ENCODE data around the gene KCNC1.
A peak's percentile ranks its signal among the peaks of the same experiment; 100 is the strongest.

The KCNC1 gene

DNA sequence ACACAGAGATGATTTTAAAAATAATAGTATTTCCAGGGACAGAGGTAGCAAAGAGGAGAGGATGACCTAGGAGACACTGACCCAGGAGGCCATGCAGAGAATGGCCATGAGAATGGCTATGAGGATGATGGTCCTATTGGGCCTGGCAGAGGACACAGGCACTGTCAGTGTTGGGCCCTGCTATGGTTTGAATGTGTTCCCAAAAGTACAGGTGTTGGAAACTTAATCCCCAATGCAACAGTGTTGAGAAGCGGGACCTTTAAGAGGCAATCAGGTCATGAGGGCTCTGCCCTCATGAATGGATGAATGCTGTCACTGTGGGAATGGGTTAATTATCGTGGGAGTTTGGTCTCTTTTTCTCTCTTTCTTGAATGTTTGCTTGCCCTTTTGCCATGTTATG lies 61.6 kb downstream of the KCNC1 start:
- no peak for DNase-seq

DNA sequence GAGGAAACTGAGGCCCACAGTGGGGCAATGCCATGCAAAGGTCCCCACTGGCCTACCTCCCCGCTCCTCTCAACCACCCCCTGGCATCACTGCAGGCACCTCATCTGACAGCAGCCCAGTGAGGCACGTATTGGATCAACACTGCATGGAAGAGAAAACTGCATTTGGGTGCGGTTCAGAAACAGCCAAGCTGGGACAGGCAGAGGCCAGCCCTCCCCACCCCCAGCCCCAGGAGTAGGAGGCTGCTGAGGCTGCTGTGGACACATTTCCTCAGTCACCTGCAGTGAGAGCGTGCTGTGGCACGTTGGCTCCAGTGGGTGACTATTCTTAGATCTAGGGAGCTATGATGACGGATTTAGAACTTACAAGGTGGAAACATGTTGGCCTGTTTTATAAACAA lies 63.7 kb downstream of the KCNC1 start:
- no peak for DNase-seq

DNA sequence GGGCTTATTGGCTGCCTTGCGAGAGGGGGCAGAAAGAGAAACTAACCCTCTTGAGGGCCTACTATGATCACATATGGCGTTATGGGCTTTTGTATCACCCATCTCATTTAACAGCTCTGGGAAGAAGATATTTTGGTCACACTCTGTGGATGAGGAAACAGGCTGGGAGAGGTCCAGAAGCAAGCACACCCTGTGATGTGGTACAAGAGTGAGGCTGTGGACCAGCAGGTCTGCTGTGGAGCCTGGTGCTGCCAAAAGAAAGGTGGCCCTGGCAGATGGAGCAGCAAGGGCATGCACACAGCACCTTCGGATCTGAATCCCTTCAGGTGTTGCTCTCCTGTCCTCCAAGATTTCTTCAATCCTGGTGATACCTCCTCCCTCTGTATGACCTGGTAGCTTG lies 64.1 kb downstream of the KCNC1 start:
- no peak for DNase-seq

DNA sequence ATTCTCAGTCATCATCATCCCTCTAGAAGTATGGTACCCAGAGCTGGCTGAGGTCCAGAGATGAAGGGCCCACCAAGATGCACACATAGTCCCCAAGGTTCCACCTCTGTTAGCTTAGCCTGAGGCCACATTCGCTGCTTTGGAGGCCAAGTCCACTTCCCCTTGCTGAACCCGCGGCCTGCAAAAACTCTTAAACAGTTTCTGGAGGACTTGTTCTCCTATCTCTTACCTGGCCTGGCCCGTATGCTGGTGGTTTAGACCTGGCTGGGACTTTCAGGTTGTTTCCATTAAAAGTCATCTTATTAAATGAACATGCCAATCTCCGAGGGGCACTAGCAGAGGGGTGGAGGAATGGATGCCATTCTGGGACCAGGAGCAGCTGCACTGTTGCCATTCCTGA lies 64.6 kb downstream of the KCNC1 start:
- DNase-seq: no peak

DNA sequence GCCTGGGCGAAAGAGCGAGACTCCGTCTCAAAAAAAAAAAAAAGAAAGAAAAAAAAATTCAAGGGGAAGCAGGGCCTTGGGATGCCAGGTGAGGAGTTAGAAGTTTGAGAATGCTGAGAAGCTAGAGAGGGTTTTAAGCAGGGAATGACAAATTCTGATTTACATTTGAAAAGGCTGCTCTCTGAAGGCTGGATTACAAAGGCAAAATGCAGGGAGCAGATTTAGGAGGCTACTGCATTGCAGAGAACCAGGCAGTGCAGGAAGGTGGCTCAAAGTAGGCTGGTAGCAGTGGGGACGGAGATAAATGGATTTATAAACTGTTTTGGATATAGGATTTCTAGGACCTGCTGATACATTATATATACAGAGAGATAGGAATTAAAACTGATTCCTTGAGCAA lies 66.6 kb downstream of the KCNC1 start:
- DNase-seq: no peak

DNA sequence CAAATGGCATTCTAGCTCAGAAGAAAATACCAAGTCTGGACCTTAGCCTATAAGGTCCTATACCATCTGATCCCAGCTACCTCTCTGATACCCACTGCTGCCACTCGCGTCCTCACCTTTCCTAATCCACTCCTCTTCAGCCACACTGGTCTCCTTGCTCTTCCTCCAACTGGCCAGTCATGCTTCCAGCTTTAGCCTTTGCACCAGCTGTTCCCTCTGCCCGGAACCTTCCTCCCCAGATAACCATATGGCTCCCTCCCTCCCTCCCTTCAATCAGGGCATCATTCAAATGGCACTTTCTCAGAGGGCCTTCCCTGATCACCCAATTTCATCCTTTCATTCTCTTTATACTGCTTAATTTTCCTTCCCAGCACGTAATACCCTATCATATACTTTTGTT lies 67.9 kb downstream of the KCNC1 start:
- no peak for DNase-seq

DNA sequence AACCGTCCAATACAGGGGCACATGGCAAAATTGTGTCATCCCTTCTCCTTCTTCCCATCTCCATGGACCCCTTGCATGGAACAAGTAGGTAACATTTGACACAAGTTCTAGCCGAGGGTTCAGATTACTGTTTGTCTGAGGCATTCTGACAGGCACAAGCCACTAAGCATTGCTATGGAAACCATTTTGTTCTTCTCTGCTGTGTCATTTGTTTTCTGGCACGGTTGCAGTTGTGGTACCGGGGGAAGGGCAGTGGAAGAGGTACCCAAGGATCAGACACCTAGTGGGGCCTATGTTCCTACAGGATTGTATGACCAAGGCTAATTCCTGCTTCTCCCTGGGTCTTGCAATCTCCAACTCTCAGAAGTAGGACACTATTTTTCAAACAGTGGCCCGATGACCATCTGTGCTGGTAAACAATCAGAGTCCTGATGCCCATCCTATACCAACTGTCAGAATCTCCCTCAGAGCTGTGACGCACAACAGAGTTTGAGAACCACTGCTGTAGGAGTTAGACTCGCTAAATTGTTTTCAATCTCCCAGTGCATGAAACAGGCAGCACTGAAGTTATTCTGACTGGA lies 69.3 kb downstream of the KCNC1 start:
- DNase-seq: no peak

DNA sequence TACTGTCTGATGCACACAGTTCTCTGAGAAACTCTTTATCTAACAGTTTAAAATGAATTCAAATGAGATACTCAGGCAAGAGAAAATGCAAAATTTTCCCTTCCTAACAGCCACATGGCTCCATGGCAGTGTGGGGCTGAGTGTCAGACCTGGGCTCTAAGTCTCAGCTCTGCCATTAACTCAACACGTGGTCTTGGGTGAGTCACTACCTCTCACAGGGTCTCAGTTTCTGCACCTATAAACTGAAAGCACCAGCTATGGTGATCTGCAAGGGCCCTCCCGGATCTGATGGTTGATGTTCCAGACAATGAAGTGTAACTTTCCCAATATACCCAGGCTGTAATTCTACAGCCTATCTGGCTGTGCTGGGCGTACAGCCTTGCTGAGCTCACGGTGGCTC lies 70.5 kb downstream of the KCNC1 start:
- DNase-seq: no peak

DNA sequence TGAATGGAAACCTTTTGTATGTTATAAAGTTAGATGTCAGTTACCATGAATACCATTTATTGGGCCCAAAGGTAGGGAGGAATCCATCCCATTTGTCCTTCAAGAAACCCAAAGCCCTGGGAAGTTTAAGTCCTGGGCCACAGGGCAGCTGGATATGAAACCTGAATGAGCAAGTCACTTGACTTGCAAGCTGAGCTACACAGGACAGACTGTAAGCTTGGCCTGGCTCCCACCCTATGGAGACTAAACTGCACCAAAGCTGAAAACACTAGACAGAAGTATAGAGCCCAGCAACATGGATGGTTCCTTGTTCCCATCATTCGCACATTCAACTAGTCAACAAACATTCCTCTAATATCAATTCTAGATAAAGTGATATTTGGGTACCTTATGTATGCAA lies 71.3 kb downstream of the KCNC1 start:
- no peak for DNase-seq

DNA sequence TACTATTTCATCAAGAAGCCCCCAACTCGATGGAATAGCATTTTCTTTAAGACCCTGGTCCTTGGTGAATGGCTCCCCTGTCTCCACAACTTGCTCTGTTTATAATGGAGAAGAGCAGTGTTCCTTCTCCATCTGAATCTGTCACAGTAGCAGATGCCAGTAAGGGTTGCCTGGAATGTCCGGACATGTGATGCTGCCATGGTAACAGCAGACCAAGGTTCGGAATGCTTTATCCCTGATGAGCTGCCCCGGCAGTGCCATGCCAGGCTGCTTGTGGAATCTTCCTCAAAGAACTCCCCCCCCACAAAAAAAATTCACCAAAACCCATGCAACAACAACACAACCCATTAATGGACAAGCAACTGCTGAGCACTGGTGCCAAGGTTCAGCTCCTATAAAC lies 72.5 kb downstream of the KCNC1 start:
- no peak for DNase-seq

DNA sequence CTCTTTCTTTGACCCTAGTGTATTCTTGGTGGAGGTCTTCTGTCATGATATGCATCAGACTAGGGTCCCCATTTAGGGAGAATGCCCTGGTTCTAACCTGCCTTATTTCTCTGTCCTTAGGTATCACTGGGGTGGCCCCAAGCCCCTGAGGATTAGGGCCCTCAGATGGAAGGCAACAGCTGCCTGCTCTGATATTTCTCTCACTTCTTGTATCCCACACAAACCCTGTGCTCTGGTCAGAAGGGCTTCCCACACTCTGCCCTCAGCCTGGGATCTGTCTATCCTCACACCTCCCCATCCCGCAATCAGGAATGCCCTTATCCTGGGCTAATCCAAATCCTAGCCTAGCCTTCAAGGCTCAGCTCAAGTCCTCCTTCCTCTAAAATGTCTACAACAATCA lies 75.5 kb downstream of the KCNC1 start:
- no peak for DNase-seq

DNA sequence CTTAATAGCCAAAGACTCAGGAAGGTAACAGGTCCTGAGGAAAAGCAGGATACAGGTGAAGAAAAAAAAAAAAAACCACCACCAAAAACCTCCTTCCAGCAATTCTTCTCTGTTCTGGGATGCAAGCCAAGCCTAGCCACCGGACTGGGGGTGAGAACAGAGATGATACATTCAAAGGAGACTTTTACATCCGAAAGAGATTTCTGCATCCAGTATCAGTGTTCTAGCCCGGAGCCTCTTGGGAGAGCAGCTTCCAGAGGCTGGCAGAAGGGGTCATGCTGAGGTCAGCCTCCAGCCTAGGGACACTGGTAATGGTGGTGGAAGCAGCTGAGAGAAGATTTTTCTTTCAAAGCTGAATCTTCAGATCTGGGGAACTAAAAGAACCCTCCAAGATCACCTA lies 76.2 kb downstream of the KCNC1 start:
- DNase-seq: no peak

DNA sequence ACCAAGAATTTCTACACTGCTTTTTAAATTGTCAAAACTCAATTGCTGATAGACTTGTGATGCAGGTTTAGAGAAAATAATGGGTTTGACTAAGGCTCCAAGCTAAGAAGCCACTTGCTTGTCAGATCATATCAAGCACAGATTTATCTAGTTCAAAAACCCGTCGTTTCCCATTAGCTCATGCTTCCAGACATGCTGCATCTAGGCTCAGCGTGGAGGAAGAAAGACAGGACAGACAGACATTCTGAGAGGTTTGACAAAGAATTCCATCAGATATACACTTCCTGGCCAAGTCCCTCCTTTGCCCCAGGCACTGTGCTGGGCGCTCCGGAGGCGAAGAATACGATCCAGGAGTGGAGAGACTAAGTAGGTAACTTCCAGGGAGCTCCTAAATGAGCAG lies 76.8 kb downstream of the KCNC1 start:
- DNase-seq: no peak

DNA sequence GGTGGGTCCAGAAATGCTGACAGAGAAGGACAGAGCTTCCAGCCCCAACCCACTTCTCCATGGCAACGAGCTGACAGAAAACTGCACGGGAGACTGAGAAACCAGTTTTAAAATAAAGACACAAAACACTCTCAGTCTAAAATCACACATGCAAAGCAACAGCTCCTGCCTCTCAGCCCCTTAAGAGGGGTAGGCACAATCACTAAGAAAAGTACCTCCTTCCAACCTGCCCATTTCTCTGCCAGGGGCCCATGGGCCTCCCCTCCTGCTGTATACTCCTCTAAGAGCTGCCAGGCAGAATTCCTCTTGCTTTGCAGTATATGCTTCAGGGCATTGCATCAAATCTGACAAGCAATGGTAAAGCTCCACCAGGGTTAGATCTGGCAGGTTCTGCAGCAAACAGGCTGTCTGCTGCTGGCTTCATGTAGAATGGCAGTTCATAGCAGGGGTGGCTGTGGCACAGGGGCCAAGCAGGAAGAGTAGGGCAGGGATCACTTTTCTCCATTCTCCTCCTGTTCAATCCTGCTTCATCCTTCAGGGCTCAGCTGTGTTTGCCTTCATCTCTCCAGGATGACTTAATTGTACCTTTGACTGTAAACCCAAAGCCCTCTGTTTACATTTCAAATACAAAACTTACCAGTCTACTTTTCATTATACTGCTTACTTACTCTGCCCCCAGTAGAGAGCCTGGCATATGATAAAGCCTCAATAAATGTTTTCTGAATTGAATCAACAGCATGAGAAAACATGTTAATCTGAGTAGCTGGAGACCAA lies 77.7 kb downstream of the KCNC1 start:
- DNase-seq: no peak

DNA sequence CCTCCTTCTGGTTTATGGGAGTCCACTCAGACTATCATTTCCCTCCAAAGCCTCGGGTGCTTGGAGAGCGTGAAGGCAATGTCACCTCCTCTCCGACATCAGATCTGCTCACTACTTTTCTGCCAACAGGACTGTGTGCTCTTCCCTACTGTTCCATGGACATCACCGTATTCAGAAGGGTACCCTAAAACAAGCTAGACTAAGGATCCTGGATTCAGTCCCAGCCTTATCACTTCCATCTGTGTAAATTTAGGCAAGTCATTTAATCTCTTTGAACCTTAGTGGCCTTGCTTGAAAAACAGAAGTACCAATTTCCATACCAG lies 78.2 kb downstream of the KCNC1 start:
- no peak for DNase-seq

DNA sequence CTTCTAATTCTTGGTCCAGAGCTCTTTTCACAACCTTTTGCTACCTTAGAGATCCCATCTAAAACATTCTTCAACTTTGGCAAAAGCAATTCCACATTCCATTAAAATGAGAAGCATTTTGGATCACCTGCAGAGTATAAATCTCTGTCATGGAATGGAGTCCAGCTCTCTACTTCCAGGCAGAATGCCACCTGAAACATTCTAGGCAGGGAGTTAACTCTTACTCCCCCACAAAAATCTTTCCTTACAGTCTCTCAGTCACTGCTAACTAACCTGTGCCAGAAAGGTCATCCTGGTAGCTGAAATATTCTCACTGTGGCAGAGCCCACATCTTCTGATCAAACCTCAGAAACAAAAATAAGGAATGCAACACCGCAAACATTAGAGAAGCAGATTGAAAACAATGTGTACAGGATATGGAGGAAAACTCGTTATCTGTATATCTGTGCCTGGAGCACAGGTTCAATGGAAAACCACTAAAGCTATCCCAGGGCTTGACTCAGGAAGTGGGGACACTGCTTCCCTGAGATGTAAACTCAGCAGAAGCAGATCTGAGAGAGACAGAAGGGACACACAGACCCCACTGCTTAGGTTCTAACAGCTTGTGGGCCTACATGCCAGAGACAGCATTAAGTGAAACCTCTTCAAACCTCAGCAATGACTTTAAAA lies 78.9 kb downstream of the KCNC1 start:
- no peak for DNase-seq

DNA sequence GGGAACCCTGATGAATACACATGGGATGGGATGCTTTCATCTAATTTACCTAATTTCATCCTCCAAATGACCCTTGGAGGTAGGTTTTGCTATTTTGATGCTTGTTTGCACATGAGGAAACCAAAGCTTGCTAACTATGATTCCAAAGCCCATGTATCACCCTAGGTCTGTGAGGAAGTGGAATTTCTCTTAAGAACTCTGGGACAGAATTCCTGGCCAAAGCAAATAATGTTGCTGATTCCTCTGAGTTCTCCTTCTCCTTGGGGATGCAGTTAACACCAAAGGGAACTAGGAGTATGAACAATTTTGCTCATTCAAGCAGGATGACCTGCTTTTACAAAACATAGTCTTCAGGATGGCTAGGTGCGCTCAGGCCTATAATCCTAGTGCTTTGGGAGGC lies 80.0 kb downstream of the KCNC1 start:
- no peak for DNase-seq

DNA sequence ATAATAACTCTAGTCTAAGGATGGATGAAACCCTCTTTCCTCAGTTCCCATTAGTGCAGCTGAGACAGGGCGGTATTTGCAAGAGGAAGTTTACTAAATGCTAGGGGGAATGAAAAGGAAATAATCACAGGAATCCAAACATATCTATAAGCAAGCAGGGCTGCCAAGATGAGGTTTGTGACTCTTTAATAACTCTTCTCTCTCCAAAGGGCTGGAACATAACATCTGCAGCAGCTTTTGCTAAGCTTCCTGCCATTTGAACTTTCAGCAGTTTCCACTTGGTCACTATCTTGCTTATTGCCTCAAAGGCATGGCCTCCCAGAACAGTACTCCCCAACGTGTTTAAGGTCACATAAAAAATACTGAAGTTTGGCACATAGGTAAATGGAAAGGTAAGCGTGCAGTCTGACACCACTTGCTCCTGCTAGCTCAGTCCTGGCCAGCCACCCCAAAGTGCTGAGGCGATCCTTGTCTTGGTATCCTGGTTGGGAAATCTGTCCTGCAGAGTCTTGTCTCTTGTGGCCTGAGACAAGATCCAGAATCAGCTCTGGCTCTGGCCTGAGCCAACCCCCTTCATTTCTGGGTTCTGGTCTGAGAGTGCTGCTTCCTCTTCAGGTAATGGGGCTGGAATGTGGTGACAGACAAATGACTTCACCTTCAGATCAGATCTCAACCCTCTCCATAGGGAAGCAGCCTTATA lies 81.8 kb downstream of the KCNC1 start:
- peak; percentile 47 for DNase-seq

DNA sequence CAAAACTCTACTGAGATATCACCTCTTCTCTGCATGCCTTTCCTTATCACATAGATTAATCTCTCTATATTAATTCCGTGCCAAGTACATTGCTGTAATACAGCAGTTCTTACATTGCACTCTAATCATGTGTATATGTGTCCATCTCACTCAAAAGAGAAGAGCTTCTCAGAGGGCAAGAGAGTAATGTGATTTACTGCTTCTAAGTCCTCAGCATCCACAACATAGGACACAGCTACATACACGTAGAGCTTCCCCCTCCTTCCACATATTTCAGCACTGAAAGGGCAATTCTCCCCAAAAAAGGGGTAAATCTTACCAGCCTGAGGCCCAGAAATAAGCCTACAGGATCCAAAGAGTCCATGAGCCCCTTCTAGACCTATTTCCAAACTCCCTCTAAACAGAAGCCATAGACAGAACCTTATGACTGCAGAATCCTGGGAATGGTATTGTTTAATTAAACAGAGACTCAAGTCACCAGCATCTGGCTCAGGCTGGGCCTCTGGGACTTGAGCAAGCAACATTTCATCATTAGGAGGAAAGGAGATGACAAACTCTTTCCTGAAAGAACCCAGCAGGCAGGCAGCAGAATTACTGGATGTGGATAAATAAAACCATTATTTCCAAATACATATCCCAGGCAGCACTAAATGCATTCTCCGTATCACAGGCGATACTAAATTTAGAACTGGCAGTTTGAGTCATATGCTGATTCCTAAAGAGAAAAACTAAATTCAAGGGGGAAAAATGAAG lies 87.2 kb downstream of the KCNC1 start:
- DNase-seq: peak; percentile 44

DNA sequence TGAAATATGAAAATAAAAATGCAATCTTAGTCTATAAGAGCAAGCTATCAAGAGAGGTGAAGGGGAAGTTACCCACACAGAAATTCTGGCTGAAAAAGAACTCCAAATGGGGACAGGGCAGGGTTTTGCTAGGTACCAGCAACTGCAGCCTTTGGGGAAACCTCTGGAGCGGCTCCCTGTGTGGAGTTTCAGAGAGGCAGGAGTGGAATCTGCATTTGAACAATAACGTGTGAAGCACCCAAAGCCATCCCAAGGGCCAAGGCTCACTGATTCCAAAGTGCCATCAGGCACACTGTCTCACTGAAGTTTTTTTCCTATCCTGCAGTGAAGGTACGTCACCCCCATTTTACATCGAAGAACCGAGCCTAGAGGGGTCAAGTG lies 87.8 kb downstream of the KCNC1 start:
- no peak for DNase-seq

DNA sequence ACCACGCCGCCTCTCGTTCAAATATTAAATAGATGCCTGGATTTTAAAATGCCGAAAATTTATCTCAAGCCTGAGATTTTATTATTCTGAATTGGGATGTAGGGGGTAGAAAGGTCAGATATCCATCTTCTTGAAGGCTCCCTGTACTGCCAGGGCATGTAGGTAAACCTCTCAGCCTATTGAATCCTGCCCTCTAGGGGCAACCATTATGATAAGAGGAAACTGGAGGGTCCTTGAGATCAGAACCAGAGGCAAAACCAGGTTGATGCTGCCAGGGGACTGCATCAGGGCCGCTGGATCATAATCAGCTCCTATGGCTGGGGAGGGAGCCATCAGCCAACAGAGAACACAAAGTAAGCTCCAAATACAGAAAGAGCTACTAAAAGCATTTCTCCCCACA lies 92.4 kb downstream of the KCNC1 start:
- no peak for DNase-seq

DNA sequence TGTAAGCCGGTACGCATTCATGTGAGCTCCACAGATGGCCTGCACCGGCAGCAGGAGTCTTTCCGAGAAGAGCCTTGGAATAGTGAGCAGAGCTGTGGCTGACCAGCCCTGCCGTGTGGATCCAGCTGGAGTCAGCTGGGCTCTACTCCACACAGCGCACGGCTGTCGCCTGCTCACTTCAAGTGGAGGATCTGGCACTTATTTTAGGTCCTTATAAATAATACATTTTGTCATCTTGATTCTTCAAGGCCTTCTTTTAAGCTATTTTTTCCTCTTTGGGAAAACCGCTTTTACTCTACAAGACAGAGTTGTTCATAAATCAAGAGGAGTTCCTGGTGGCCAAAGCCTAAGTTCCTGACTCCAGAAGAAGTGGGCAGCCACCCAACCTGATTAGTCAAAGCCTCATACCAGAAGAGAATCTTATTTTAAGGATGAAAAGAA lies 93.8 kb downstream of the KCNC1 start:
- peak; percentile 81 for DNase-seq

DNA sequence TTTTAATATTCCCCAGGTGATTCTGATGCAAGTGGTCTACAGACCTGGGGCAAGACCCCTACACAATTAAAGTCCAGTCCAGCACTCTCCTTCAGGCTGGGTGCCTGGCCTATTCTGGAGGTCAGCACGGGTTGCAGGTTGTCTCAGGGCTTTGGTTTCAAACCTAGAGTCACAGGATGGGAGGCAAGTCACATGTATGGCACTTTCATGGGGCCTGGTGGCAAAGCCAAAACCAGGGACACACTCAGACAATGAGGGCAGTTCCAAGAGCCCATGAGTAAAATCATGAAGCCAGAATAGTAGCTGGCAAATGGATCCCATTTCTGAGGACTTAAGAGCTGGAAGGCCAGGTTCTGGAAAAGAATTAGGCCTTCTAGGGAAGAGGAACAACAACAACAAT lies 96.6 kb downstream of the KCNC1 start:
- no peak for DNase-seq
